SKM-1 (cell line): ENCODE measurements around the gene CGNL1.

ENCODE experiments used
- DNase-seq: peaks from one replicate; lab custom pipeline; 2025; ENCODE audit not compliant: unreplicated experiment; lab: John Stamatoyannopoulos, UW

Gene CGNL1

DNA sequence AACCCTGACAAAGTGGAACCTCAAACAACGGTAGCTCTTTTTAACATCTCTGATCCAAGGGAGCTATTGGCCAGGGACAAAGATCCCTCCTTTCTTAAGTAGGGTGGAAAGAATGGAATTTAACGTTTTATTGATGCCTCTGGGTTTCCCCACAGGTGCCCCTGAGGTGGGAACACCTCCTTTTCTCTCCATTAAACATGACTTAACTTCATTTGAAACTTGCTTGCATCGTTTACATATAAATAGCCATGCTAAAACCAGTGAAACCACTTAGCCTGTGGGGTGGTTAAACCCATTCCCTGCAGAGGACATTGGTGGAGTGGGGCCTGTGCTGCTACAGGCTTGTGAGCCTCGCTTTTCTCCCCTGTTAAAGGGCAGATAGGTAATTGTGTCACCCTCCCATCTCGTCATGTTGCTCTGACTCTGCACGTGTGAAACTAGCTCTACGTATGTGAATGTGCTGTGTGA is 9.7 kb downstream of the CGNL1 start:
- DNase-seq = no peak

DNA sequence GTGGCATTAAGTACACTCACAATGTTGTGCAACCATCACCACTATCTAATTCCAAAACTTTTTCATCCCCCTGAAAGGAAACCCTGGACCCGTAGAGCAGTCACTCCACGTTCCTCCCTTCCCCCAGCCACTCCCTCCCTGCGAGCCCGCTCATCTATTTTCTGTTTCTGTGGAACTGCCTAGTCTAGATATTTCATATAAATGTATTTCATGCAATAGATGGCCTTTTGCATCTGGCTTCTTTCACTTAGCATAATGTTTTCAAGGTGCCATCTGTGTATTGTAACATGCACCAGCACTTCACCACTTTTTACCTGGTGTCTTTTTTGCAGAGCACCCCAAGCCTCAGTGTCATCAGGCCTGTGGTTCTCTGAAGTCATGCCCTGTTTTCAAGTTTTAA is 10.7 kb downstream of the CGNL1 start:
- no peak for DNase-seq

DNA sequence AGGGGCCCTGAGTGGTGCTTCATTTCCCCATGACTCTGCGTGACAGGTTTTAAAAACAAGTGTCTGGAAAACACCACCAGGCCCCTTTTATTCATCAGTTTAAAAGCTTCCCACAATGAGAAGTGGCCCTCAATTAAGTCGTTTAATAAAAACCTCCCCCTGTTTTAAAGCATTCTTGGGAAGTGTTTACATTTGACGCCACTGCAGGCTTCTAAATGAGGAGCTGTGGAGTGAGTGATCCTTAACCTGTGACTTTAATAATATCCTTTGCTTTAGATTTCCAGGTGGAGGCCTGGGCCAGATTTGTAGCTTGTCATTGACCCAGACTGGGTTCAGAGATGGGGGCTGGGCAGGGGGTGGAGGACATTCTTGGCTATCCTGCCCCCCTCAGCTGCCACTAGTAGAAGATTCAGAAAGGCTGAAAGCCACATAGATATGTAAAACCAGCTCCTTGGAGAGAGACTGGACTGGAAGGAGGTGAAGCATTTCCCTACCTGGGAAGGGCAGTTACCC is 11.3 kb downstream of the CGNL1 start:
- DNase-seq = no peak

DNA sequence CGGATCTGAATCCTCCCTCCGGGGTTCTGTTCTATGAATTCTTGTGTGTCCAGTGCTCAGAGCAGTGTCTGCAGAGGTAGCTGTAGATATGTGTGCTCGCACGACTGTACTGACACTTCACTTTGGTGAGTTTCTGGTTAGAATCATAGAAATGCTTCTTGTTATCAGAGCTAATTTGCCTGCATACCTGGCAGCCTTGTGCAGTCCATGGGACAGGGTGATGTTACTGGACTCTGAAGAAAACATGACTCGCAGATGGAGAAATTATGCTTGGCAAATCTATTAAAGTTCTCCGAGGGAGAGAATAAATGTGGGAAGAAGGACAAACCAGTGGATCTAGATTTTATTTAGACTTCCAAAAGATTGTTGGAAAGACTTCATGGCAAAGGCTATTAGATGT is 12.2 kb downstream of the CGNL1 start:
- DNase-seq = no peak

DNA sequence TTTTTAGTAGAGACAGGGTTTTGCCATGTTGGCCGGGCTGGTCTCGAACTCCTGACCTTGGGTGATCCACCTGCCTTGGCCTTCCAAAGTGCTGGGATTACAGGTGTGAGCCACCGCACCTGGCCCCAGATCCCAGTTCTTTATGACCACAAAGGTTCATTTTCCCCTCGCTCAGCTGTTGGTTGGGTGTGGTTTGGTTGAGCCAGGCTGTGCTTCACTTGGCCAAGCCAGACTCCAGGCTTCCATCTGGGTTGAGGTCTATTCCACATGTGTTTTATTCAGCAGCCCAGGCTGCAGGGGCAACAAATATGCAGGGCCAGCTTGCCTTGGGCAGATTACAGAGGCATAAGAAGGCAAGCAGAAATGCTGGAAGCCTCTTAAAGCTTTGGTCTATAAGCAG is 13.7 kb downstream of the CGNL1 start:
- no peak for DNase-seq

DNA sequence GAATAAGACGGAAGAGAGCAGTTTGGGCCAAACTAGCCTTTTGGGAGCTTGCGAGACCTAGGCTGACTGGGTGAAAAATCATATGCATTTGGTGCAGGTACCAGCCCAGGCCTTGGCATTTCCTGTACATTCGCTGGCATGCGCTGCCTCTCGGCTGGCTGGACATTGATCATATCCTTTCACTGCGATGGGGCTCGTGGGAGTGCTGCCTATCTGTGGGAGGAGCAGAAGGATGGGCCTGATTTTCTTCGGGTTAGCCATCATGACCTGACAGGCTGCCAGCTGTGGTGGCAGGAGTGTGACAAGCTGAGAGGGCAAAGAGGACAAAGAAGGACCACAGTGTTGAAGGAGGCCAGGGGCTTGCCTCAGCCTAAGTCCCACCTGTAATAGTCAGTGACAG is 14.3 kb downstream of the CGNL1 start:
- no peak for DNase-seq

DNA sequence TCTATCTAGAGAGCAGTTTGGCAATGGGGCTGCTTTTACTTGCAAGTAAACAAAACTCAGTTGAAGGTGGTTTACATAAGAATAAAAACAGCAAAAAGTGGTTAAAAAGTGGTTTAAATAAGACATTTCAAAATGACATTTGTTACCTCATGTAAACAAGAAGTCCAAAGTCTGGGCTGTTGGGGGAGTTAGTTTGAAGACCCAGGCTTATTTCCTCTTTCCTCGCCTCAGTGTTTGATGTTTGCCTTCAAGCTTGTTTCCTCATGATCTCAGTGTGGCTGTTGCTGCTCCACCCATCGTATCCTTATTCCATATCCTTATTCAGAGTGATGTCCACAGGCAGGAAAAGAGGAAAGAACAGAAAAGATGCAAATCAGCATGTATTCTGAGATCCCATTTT is 15.2 kb downstream of the CGNL1 start:
- DNase-seq = no peak

DNA sequence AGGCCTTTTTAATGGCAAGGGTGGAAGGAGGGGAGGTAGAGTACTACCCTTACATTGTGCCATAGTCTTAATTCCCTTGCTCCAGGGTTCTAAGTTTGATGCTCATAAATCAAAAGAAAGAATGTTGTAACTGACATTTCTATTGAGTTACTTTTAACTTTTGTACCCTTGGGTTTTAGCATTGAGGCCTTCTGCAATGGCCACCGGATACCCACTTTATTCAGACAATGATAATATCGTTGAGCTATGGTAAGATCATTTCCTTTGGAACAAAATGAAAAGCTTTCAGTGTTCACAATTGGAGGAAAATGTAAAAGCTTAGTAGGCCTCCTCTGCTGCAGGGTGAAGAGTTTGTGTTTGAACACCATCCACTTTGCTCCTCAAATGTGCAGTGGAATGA is 16.8 kb downstream of the CGNL1 start:
- DNase-seq = no peak

DNA sequence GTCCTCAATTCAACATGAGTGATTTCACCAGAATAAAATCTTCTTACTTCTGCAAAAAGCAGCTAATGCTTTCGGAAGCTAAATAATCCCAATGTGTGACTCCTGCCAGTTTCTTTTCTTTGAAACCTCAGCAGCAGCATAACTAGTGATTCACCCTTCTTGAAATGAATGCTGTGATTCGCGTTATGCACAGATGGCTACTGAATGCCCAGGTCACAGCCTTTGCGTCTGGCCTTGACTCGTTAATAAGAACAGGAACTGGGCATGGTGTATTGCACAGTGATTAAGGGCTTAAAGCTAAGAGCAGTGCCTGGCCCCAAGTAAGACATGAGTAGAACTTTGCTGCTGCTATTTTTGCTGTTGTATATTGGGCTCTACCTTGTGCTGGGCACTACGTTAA is 19.0 kb downstream of the CGNL1 start:
- no peak for DNase-seq

DNA sequence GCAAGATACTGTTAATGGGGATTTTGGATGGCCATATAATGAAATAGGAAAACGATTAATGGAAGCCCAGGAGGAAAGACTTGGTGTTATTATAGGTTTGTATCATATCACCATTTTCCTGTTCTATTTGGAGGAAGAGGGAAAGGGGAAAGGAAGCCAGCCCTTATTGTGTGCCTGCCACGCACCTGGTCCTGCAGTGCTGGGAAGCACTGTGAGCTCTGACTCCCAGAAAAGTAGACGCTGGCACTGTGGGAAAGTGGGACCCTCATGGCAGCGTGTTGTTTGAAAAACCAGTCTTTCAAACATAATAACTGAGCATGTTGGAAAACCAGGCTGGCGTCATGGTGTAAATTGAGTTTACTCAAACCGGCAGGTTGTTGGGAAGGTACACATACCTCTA is 22.0 kb downstream of the CGNL1 start:
- no peak for DNase-seq

DNA sequence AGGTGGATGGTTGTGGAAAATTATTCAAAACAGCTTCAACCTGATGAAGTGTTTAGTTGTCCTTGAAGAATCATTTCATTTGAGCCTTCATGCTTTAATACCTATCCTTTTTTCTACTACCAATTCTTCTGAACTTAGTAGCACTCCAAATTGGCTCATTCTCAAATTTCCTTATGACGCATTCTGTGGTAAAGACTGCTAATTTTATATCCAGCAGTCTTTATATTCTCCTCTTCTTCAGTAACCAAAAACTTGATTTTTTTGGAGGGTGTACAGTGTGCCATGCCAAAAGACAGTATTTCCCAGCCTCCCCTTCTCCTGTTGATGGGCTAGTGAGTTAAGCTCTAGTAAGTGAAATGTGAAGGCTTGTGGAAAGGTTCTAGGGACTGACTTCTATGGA is 25.2 kb downstream of the CGNL1 start:
- no peak for DNase-seq

DNA sequence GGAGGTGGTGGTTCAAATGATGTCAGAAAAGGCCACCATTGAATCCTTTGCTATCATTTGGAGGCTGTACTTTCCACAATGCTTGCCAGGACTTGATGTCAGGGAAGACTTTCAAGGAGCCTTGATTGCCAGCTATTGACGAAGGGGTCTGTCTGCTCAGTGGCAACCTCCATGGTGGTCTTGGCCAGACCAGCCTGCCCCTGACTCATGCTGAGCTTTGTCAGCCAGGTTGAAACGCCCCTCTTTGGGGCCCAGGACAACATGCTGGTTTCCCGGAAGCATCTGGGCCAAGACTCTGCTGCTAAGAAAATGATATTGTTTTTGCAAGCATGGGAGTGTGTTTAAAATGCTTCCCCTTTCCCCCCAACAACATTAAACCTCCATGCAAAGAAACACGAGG is 26.7 kb downstream of the CGNL1 start:
- no peak for DNase-seq

DNA sequence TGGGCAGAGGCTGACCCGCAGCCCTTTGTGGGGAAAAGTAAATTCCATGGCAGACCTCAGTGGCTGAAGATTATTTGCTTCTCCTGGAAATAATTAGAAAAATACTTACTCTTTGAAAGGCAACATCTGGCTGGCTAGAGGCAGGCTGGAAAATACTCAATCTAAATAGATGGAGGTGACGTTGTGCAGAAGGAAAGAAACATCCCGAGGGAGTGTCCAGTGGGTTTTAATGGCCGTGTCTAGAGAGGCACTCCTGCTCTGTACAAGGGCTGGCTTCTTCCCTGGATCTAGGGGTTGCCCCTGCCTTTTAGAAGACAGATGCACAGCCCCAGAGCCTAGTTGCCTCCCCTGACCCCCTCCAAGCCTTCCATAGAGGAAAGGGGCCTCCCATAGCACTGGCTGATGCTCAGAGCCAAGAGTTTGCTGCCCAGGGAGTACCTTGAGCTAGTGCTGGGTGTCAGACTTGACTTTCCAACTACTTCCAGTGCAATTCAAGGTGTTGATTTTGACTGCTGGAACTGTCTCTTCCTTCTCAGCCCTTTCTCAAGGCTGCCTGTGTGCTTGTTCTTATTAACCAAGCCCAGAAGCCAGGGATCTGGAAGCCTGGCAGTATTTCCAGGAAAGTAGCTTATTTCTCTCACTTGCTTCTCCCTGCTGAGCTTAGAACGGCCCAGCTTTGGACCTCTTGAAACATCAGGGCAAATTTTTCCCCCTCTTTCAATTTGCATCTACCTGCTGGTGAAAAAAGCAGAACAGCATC is 27.4 kb downstream of the CGNL1 start:
- no peak for DNase-seq

DNA sequence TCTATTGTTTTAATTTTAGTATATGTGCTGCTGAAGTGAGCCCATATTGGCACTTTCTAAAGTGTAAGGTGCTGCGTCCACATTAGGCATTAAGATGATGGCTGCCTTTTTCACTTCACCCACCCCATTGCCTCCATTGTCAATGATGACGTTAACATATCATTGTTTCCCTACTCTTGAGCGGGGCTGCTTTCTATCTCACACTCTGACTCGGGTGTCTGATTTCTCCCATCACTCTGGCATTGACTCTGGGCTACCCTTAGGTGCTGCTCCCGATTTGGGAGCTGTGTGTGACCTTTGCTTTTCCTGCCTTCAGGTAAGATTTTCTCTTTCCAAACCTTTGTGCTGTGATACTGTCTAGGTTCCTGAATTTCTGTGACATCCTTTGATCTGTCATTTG is 28.8 kb downstream of the CGNL1 start:
- no peak for DNase-seq

DNA sequence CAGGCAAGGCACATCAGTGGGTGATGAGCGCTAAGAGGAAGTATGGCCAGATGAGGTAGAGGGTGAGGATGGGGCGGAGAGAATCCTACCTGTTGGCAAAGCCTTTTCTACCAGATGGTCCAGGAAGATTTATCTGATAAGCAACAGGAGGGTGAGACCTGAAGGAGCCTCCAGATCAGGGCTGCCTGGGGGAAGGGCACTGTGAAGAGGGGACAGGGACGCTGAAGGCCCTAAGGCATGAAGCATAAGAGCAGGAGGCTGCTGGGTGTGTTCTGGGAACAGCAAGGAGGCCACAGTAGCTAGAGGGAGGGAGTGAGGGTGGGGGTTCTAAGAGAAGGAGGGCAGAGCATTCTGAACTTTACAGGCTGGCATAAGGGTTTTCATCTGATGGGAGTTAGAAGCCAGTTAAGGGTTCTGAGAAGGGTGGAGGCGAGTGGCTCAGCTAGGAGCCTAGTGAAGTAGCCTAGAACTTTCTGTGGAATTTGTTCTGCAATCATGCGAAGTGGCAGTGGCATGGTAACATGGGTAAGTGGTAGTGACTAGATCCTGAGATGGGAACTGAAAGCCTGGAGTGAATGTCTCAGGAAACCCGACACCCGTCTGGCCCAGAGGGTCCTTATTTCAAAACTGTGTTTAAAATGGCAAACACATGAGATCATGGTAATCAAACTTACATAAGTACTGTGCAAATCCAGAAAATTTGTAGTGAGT is 29.9 kb downstream of the CGNL1 start:
- DNase-seq = no peak

DNA sequence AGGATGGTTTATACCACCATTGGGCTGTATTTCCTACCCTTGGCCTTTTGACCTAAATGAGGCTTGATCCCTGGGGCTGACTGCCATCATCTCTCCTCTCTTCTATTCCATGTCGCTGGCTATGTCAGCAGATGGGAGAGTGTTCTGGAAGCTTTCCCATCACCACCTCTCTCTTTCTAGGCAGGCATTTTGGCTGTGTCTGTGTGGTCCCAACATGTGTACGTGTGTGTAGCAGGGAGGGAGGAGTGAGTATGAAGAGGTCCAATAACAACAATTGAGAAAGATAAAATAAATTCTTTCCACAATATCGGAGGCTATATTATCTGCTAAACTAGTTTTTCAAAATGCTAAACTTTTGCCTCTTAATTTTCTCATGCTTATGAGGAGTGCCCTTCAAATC is 34.1 kb downstream of the CGNL1 start:
- DNase-seq = no peak

DNA sequence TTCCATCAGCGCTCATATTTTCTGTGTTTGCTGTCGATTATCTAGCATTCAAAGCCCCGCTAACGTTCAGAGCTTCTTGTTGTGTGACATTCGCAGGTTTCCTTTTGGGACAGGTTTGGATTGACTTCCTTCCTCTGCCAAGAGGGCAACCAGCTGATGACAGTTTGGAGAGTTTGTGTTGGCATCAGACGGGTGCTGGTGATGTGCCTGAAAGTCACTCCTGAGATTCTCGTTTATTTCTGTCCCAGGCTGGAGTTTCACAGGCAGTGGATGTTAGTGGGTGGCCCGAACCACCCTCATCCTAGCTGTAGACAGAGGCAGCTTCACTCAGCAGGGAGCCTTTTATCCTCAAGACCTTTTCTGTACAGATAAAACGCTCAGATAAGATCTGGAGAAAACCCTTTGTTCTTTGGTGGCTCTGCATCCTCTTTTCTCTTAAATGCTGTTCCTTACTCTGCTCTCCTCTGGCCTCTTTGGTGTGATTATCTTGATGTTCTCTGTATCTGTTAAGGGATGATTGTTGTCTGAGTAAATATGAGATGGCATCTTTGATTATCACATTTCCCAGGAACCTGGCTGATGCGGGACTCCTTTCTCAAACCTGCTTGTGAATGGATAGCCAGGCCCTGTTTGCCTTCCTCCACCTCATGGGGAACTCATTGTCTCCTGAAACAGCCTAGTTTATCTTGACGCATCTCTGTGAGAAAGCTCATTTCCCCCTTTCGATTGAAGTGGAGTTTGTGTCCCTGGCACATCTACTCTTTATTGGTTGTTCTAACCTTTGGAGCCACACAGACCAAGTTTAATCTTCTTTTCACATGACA is 35.9 kb downstream of the CGNL1 start:
- DNase-seq = no peak

DNA sequence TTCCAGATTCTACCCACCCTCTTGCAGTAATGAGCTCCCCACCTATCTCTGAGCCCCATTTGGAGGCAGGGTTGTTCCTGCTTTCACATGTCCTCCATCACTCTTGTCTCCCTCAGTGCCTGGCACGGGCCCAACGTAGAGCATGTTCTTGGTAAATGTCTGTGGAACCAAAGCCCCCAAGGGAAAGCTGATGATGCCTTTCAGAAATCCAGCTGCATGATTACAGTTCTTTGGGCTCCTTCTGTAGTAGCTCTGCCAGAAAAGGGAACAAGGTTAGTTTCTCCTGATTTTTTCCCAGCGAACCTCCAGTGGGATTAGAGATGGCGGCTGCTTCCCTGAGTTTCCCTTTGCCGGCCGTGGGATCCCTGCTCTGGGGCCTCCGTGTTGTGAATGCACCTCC is 39.3 kb downstream of the CGNL1 start:
- DNase-seq = no peak

DNA sequence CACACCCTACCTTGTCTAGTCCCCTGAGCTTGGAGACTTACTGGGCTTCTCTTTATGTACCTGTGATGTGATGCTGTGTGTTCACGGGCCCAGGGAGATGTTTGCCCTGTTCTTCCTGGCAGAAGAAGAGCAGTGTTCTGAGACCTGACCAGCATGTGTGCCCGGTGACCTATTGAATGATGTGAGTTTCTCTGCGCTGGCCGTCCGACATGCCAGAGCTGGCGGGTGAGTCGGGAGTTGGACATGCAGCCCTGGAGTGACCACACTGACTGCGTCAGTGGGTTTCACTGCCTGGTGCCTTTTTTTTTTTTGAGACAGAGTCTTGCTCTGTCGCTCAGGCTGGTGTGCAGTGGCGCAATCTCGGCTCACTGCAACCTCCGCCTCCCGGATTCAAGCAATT is 42.3 kb downstream of the CGNL1 start:
- no peak for DNase-seq

DNA sequence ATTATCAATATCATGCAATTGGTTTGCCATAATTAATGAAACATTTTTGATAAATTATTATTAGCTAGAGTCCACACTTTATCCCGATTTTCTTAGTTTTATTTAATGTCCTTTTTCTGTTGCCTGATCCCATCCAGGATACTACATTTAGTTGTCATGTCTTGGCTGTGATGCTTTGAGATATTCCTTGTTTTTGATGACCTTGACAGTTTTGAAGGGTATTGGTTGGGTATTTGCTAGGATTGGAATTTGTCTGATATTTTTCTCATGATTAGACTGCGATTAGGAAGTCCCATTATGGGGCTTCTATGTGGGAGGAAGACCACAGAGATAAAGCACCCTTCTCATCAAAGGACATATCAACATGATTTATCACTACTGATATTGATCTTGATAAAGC is 43.0 kb downstream of the CGNL1 start:
- DNase-seq = no peak

DNA sequence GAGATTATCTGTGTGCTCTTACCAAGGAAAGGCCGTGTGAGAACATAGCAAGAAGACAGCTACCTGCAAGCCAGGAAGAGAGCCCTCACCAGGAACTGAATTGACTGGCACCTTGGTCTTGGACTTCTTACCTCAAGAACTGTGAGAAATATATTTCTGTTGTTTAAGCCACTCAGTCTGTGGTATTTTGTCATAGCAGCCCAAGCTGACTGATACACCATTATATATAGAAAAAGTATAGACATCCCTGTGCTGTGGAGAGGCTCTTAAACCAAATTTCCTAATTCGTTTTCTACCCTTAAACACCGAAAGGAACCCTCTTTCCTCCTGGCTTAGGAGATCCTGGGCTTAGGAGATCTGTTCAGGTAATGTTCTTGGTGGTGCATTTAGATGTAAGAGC is 44.8 kb downstream of the CGNL1 start:
- no peak for DNase-seq

DNA sequence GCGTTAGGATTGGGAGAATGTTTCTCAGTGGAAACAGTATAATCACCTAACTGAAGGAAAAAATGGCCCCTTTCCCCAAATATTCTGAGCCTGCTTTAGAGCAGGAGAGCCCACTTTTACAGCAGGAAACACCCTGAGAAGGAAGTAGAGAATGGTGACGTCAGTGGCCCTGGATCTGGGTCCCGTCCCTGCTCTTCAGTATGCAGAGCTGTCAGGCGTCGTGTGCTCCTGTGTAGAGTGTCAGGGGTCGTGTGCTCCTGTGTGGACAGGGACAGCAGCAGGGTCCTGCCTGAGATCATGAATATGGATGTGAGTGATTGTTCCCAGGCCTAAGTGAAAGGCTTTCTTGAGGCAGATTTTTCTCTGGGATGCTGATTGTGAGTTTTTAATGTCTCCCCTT is 45.2 kb downstream of the CGNL1 start:
- no peak for DNase-seq
